Endodermal cell (in vitro differentiated cells): ENCODE results near the gene LARP1. TPM values are rescaled to one million over a fixed set of nuclear protein-coding genes. Genes with fewer than 3 reads are reported as not detected.

Experiments used
- DNase-seq: peaks from one replicate; pipeline ENCODE4 v3.0.0-alpha.2; 2017
- H3K27ac ChIP-seq: 2 replicates; pipeline ENCODE4 v1.5.1; 2013; ENCODE audit warnings: mild to moderate bottlenecking, low read depth, low read length, moderate library complexity
- H3K27me3 ChIP-seq: 2 replicates; pipeline ENCODE4 v1.6.1; 2013; ENCODE audit warnings: mild to moderate bottlenecking, low read length, moderate library complexity; ENCODE audit not compliant: insufficient read depth, control insufficient read depth, poor library complexity, severe bottlenecking
- H3K36me3 ChIP-seq: 2 replicates; pipeline ENCODE4 v1.7.0; 2013; ENCODE audit warnings: mild to moderate bottlenecking, low read length, moderate library complexity; ENCODE audit not compliant: control insufficient read depth, insufficient read depth
- H3K4me1 ChIP-seq: one replicate; pipeline ENCODE4 v1.7.0; 2013; ENCODE audit warnings: low read length; ENCODE audit not compliant: control insufficient read depth, insufficient read depth
- H3K4me3 ChIP-seq: 2 replicates; pipeline ENCODE4 v1.5.1; 2013; ENCODE audit warnings: mild to moderate bottlenecking, low read length, moderate library complexity
- H3K9ac ChIP-seq: 2 replicates; pipeline ENCODE4 v1.6.1; 2013; ENCODE audit warnings: mild to moderate bottlenecking, low read length, moderate library complexity; ENCODE audit not compliant: poor library complexity, severe bottlenecking; ENCODE audit errors: extremely low read depth
- H3K9me3 ChIP-seq: 2 replicates; pipeline ENCODE4 v1.6.1; 2013; ENCODE audit warnings: mild to moderate bottlenecking, low read length, moderate library complexity; ENCODE audit not compliant: control insufficient read depth
- H3K27ac Mint-ChIP-seq: 2 replicates; pipeline ENCODE4 v1.8.0; 2020; ENCODE audit warnings: mixed read lengths
- H3K27me3 Mint-ChIP-seq: 2 replicates; pipeline ENCODE4 v1.8.0; 2021; ENCODE audit warnings: mild to moderate bottlenecking, mixed read lengths; ENCODE audit not compliant: insufficient read depth
- H3K36me3 Mint-ChIP-seq: 2 replicates; pipeline ENCODE4 v1.8.0; 2020; ENCODE audit warnings: low read depth, mixed read lengths
- H3K4me1 Mint-ChIP-seq: 2 replicates; pipeline ENCODE4 v1.8.0; 2020; ENCODE audit warnings: mixed read lengths
- H3K4me3 Mint-ChIP-seq: 2 replicates; pipeline ENCODE4 v1.8.0; 2020; ENCODE audit warnings: mild to moderate bottlenecking, moderate library complexity, mixed read lengths
- H3K9me3 Mint-ChIP-seq: 2 replicates; pipeline ENCODE4 v1.8.0; 2020; ENCODE audit warnings: mild to moderate bottlenecking, mixed read lengths
- WGBS, 2 experiments: methylation state at CpG; one replicate each; pipeline versions ENCODE4 v1.1.5 to v1.1.7; 2013; ENCODE audit warnings: missing lambda C conversion rate in 2 of 2, mixed read lengths in 1 of 2; ENCODE audit not compliant: insufficient coverage in 1 of 2, insufficient read length in 1 of 2; 5-methylcytosine and 5-hydroxymethylcytosine counted together
- total RNA-seq, 2 donors: library from RNA; stranded (reverse); fragmentation: NEBNext Ultra II Directional in 1 of 2; extraction: Animal tissue kit (Norgen Biotek cat#: 25700) in 1 of 2; gene quantifications; 2 replicates in 1 of 2; 3 replicates in 1 of 2; pipeline ENCODE4 v1.2.1, GENCODE V29; 2021
- TF ChIP-seq, protein P1 (sequence below): fragments of 200-600 bp; sonication (generic); conservative IDR thresholded peaks from 2 replicates; pipeline ENCODE4 v1.5.0; 2021; ENCODE audit warnings: antibody characterized with exemption, mild to moderate bottlenecking

The LARP1 gene
- total RNA-seq, 2 donors from 2014 or later: 193 to 273 TPM

DNA sequence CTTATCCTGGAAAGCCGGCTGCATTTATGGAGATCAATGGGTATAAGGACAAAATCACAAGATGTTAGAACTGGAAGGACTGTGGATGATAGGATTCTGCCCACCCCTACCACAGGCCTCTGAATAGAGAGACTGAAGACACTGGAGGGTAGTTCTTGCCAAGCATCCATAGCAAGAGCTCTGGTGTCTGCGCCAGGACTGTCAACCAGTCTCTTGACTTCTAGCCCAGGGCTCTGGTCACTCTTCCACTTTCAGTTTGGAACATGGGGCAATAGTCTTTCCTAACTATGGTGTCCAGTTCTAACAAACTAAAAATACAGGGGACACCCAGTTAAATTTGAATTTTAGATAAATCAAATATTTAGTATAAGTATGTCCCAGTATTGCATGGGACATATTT lies 23.4 kb downstream of the LARP1 start:
- Mint-ChIP-seq H3K4me3 (no peak overlapping the region), H3K9me3 (no peaks in the 10 kb centered on the region), H3K27ac (no peak overlapping the region), H3K4me1 (peaks cover 42% of the 10 kb centered on the region), H3K36me3 (peaks cover 6% of the 10 kb centered on the region), H3K27me3 (no peaks in the 10 kb centered on the region)
- DNase-seq: no peak
- TF ChIP-seq, protein P1, sequence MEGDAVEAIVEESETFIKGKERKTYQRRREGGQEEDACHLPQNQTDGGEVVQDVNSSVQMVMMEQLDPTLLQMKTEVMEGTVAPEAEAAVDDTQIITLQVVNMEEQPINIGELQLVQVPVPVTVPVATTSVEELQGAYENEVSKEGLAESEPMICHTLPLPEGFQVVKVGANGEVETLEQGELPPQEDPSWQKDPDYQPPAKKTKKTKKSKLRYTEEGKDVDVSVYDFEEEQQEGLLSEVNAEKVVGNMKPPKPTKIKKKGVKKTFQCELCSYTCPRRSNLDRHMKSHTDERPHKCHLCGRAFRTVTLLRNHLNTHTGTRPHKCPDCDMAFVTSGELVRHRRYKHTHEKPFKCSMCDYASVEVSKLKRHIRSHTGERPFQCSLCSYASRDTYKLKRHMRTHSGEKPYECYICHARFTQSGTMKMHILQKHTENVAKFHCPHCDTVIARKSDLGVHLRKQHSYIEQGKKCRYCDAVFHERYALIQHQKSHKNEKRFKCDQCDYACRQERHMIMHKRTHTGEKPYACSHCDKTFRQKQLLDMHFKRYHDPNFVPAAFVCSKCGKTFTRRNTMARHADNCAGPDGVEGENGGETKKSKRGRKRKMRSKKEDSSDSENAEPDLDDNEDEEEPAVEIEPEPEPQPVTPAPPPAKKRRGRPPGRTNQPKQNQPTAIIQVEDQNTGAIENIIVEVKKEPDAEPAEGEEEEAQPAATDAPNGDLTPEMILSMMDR: no peak
- no peak overlapping the region for H3K4me3 ChIP-seq
- H3K9ac ChIP-seq: no peak overlapping the region
- no peak overlapping the region for H3K27ac ChIP-seq
- peaks cover 12% of the 10 kb centered on the region for H3K4me1 ChIP-seq
- 95 to 98% methylated on average over 2 of the region's 2 CpGs for WGBS, 2 experiments
- no peaks in the 10 kb centered on the region for H3K27me3 ChIP-seq
- no peaks in the 10 kb centered on the region for H3K9me3 ChIP-seq
- H3K36me3 ChIP-seq: no peaks in the 10 kb centered on the region

DNA sequence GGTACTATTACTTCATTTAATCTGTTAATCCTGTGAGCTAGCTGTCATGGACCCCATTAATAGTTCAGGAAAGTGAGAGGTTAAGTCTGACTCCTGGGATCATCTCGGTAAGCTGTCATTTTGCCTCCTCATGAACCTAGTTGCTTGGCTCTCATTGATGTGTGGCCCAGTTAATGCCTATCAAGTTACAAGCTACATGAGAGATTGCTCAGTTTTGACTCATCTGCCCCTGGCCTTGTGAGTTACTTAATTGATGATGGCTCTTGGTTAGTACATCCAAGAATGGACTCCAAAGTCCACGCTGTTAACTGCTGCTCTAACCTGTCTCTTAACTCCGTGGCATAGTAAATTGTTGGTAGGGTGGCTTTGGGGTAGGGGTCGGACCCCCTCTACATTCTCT lies 23.9 kb downstream of the LARP1 start:
- H3K27me3 Mint-ChIP-seq: no peaks in the 10 kb centered on the region

DNA sequence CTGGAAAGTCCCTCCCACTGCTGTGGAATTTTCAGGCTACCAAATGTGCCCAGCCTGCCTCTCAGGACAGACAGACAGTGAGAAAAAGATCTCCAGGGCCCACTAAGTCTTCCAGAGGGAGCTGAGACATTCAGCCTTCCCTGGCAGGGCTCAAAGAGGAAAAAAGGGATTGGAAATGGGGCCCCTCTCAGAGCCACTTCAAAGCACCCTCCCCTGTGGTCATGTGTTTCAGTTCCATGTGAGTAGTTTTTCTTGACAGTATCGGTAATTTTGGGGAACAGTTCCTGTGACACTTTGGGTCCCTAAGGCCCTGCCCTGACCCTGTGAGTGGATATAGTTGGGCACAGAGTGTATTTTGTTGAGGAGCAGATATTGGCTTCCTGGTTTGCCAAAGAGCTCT lies 25.0 kb downstream of the LARP1 start:
- Histone ChIP-seq H3K9ac (no peak overlapping the region), H3K36me3 (no peaks in the 10 kb centered on the region), H3K4me1 (peaks cover 27% of the 10 kb centered on the region), H3K27me3 (no peaks in the 10 kb centered on the region), H3K9me3 (no peaks in the 10 kb centered on the region), H3K27ac (no peak overlapping the region), H3K4me3 (no peak overlapping the region)
- H3K36me3 Mint-ChIP-seq: peaks cover 5% of the 10 kb centered on the region
- H3K27me3 Mint-ChIP-seq: no peaks in the 10 kb centered on the region
- WGBS, 2 experiments: 95 to 100% methylated on average over 1 of the region's 1 CpG
- no peaks in the 10 kb centered on the region for H3K9me3 Mint-ChIP-seq
- no peak for DNase-seq
- TF ChIP-seq, protein P1: no peak
- peaks cover 45% of the 10 kb centered on the region for H3K4me1 Mint-ChIP-seq
- peak overlapping the region; percentile 54 for H3K27ac Mint-ChIP-seq
- no peak overlapping the region for H3K4me3 Mint-ChIP-seq

More for the DNA sequence above, 23.9 kb downstream of the LARP1 start:
- 97 to 100% methylated on average over 1 to 3 of the region's 4 CpGs for WGBS, 2 experiments
- H3K36me3 Mint-ChIP-seq: peaks cover 5% of the 10 kb centered on the region
- Histone ChIP-seq H3K27ac (no peak overlapping the region), H3K9ac (no peak overlapping the region), H3K27me3 (no peaks in the 10 kb centered on the region), H3K4me1 (peaks cover 17% of the 10 kb centered on the region), H3K9me3 (no peaks in the 10 kb centered on the region), H3K36me3 (no peaks in the 10 kb centered on the region), H3K4me3 (no peak overlapping the region)
- H3K27ac Mint-ChIP-seq: no peak overlapping the region
- peaks cover 45% of the 10 kb centered on the region for H3K4me1 Mint-ChIP-seq
- no peaks in the 10 kb centered on the region for H3K9me3 Mint-ChIP-seq
- DNase-seq: no peak
- H3K4me3 Mint-ChIP-seq: no peak overlapping the region
- TF ChIP-seq, protein P1: no peak
